Esophagus muscularis mucosa (tissue), 4 donors: ENCODE data around the gene KLHL21. TPM values are rescaled to one million over a fixed set of nuclear protein-coding genes. Genes with fewer than 3 reads are reported as not detected.
A peak's percentile ranks its signal among the peaks of the same experiment; 100 is the strongest.

ENCODE experiments used
- DNase-seq: peaks from one replicate; pipeline ENCODE4 v3.0.0-alpha.2; 2017; ENCODE audit errors: extremely low spot score
- H3K27ac ChIP-seq, 4 donors: fragments of 200-600 bp; sonication (generic); replicated peaks in 1 of 4; 1 replicate in 3 of 4; 2 replicates in 1 of 4; pipeline ENCODE4 v1.5.1; 2016 to 2019; ENCODE audit warnings: mild to moderate bottlenecking in 1 of 4
- H3K27me3 ChIP-seq, 4 donors: fragments of 200-600 bp; sonication (generic); one replicate each; pipeline versions ENCODE4 v1.5.1 to v1.6.0; 2016 to 2019
- H3K36me3 ChIP-seq, 4 donors: fragments of 200-600 bp; sonication (generic); one replicate each; pipeline ENCODE4 v1.5.1; 2016 to 2019
- H3K4me1 ChIP-seq, 4 donors: fragments of 200-600 bp; sonication (generic); one replicate each; pipeline ENCODE4 v1.5.1; 2016 to 2019
- H3K4me3 ChIP-seq, 4 donors: fragments of 200-600 bp; sonication (generic); 1 replicate in 2 of 4; 2 replicates in 2 of 4; pipeline ENCODE4 v1.5.1; 2016 to 2019; ENCODE audit warnings: mild to moderate bottlenecking in 4 of 4, moderate library complexity in 1 of 4
- H3K9me3 ChIP-seq, 4 donors: fragments of 200-600 bp; sonication (generic); 1 replicate in 3 of 4; 2 replicates in 1 of 4; pipeline ENCODE4 v1.5.1; 2016 to 2019
- CTCF ChIP-seq, 3 experiments: fragments of 200-600 bp in 2 of 3; fragments of 450-650 bp in 1 of 3; sonication (generic) in 2 of 3; IDR thresholded peaks; one replicate each; pipeline ENCODE4 v1.5.1; 2017 to 2019; ENCODE audit warnings: antibody characterized with exemption in 3 of 3, mild to moderate bottlenecking in 2 of 3, moderate library complexity in 1 of 3
- EP300 ChIP-seq: sonication (generic); formaldehyde crosslinking; IDR thresholded peaks from one replicate; pipeline ENCODE4 v1.6.1; 2017; ENCODE audit warnings: antibody characterized with exemption
- POLR2A ChIP-seq: fragments of 450-650 bp; IDR thresholded peaks from one replicate; pipeline ENCODE4 v1.6.1; 2017; ENCODE audit warnings: antibody characterized with exemption, moderate library complexity, mild to moderate bottlenecking, low read depth
- POLR2AphosphoS5 ChIP-seq, 2 donors: sonication (generic); formaldehyde crosslinking; IDR thresholded peaks; one replicate each; pipeline ENCODE4 v1.6.1; 2017; ENCODE audit warnings: antibody characterized with exemption in 2 of 2
- WGBS: methylation state at CpG from one replicate; pipeline ENCODE4 v1.1.5; 2018; 5-methylcytosine and 5-hydroxymethylcytosine counted together
- intact Hi-C: fragments of 100-400 bp; cut with DNase I; formaldehyde crosslinking; loops from one replicate; pipeline ENCODE4 v1.15.1; 2023
- total RNA-seq, 4 donors: library from RNA; depleted of rRNA; stranded (reverse); fragments of >200 nt; gene quantifications; one replicate each; pipeline versions ENCODE4 v1.1.0 to v1.2.1, GENCODE V29; 2016

Gene KLHL21
- total RNA-seq, 4 donors from 2014 or later = 98.4 to 184 (median 130) TPM

DNA sequence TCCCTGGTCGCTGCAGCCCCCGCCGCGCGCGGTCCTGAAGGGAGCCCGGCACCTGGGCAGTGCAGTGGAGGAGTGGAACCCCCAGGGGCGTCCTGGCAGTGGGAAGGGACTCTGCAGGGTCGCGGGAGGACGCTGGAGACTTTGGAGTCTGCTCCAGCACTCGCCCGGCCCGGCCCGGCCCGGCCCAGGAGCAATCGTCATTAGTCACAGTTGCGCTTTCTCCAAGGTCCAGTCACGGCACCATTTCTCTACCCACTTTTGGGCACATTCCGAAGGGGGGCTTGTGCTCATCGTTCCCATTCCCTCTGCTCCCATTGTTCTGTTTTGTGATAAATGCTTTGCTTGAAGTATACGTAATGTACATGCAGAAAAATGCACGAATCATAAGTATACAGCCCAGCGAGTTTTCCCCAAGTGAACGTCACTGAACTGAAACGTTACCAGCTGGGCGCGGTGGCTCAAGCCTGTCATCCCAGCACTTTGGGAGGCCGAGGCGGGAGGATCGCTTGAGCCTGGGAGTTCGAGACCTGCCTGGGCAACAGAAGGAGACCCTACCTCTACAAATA, 23.0 kb upstream of the KLHL21 start:
- H3K27me3 ChIP-seq = no peaks in the 10 kb centered on the region
- DNase-seq = no peak
- peak overlapping the region; percentile 84 to 92 (median 91) for H3K27ac ChIP-seq
- intact Hi-C loops = loop anchor here (5.0 kb wide), 1 partner anchor 48 kb away; the partner anchor contains the start of gene ZBTB48
- H3K36me3 ChIP-seq = peaks cover 39 to 72% (median 60%) of the 10 kb centered on the region in 4 donors
- peaks cover 17 to 64% (median 49%) of the 10 kb centered on the region in 4 donors for H3K4me1 ChIP-seq
- WGBS = 7% methylated on average over 19 of the region's 32 CpGs
- peak overlapping the region; percentile 76 to 99 (median 84) for H3K4me3 ChIP-seq
- TF ChIP-seq POLR2AphosphoS5 (IDR thresholded peaks at IDR 0.05) (peak; percentile 12 to 29), CTCF (IDR thresholded peaks at IDR 0.05) (no peak)
- H3K9me3 ChIP-seq = no peaks in the 10 kb centered on the region

DNA sequence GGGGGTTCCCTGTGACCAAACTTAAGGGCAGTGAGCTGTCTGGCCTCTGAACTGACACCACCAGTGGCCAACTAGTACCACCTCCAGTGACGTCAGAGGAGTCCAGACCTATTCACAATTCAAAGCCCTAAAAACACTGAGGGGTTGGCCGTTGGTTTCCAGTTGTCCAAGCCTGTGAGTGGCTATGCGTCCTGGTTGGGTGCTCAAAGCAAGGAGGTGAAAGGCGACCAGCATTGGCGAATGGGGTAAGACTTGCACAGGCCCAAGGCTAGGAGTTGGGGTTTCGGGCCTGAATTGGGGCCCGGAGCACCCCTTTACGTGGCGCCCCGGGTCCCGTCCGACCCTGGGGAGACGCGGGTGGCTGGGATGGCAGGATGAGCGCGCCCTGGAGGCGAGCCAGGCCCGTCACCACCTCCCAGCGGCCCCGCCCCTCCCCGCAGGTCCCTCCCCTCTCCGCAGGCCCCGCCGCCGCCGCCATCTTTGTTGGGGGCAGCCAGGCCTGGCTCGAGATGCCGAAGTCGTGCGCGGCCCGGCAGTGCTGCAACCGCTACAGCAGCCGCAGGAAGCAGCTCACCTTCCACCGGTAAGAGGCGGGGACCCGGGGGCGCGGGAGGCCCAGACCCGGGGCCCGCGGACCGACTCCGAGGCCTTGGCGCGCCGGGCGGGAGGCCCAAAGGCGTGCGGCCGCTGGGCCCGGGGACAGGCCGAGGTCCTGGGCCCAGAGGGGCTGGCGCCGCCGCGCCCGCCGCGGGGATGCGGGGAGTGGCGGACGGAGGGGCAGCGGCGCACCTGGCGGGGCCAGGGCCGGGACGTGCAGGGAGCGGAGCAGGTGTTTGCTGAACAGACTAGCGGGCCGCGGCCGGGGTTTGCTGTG, 22.3 kb upstream of the KLHL21 start, which contains the start of gene THAP3:
THAP3 (plus strand) TSS at position 159 of the 874 bp plus-strand sequence; CDS start at position 510, 351 bp downstream.
- DNase-seq = peak; percentile 97
- Histone ChIP-seq H3K4me1 (peaks cover 17 to 64% (median 49%) of the 10 kb centered on the region in 4 donors), H3K27ac (peak within 1 kb of the TSS; percentile 84 to 92 (median 91)), H3K4me3 (peak within 1 kb of the TSS; percentile 76 to 99 (median 84)), H3K27me3 (no peaks in the 10 kb centered on the region), H3K36me3 (peaks cover 42 to 72% (median 60%) of the 10 kb centered on the region in 4 donors), H3K9me3 (no peaks in the 10 kb centered on the region)
- intact Hi-C loops = loop anchor here (5.0 kb wide), 1 partner anchor 48 kb away; the partner anchor contains the start of gene ZBTB48
- TF ChIP-seq CTCF (IDR thresholded peaks at IDR 0.05) (no peak), POLR2AphosphoS5 (IDR thresholded peaks at IDR 0.05) (peak; percentile 55 to 71), EP300 (no peak), POLR2A (no peak)
- WGBS = 2% methylated on average over 17 of the region's 73 CpGs

- 69% methylated on average over 14 of the region's 14 CpGs for WGBS
- DNase-seq = no peak
- peaks cover 35 to 72% (median 54%) of the 10 kb centered on the region in 4 donors for H3K36me3 ChIP-seq
- no peaks in the 10 kb centered on the region for H3K9me3 ChIP-seq
- H3K27ac ChIP-seq = peak overlapping the region; percentile 84 to 92 (median 91)
- TF ChIP-seq POLR2AphosphoS5 (IDR thresholded peaks at IDR 0.05) (no peak), CTCF (IDR thresholded peaks at IDR 0.05) (no peak), EP300 (no peak), POLR2A (no peak)
- H3K4me3 ChIP-seq = no peak overlapping the region
- intact Hi-C loops = no loop called here
- no peaks in the 10 kb centered on the region for H3K27me3 ChIP-seq
- H3K4me1 ChIP-seq = peaks cover 17 to 60% (median 46%) of the 10 kb centered on the region in 4 donors
Observed at GRCh38 chr1:6623269-6623965, 20.7 kb upstream of the KLHL21 start.

- Histone ChIP-seq H3K4me3 (no peak overlapping the region), H3K9me3 (no peaks in the 10 kb centered on the region), H3K27me3 (no peaks in the 10 kb centered on the region), H3K36me3 (peaks cover 30 to 72% (median 50%) of the 10 kb centered on the region in 4 donors), H3K4me1 (peaks cover 17 to 59% (median 43%) of the 10 kb centered on the region in 4 donors), H3K27ac (peak overlapping the region; percentile 52 to 92 (median 91))
- TF ChIP-seq EP300 = no peak
- TF ChIP-seq POLR2A = no peak
- TF ChIP-seq CTCF (IDR thresholded peaks at IDR 0.05) = no peak
- no peak for TF ChIP-seq POLR2AphosphoS5 (IDR thresholded peaks at IDR 0.05)
- WGBS = 81% methylated on average over 9 of the region's 10 CpGs
- DNase-seq = no peak
- intact Hi-C loops = no loop called here
Observed at GRCh38 chr1:6622396-6623152, 19.9 kb upstream of the KLHL21 start.
